GDM1 (cell line): ENCODE results near the gene SKAP1.

Source experiments
- DNase-seq: peaks from one replicate; lab custom pipeline; 2025; lab: John Stamatoyannopoulos, UW

Gene SKAP1

DNA sequence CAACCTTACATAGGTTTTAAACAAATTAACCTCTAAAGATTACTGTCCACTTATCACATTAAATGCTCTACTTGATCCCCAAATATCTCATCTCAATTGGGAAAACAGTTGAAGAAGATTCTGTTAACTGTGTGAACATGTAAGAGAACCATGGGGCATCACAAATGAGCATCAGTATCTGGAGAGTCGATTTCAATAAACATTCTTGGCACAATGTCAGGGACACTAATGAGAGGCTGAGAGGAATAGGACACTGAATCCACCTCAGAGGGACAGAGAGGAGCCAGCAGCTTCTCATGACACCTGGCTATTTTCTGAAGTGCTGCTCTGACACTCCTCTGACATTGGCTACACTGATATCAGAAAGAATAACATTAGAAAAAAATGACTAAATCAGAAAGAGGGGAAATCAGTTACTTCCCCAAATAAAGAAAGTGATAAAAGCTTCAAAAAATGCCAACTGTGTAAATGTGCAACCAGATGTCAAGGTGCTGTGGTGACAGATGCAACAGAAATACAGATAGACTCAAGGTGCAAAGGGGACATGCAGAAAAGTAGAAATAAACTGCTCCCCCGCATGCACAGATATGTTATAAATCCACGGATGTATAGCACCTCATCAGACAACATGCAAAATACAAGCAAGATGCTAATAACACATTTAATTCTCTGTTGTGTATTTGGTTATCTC is 255.0 kb downstream of the SKAP1 start:
- DNase-seq = no peak

DNA sequence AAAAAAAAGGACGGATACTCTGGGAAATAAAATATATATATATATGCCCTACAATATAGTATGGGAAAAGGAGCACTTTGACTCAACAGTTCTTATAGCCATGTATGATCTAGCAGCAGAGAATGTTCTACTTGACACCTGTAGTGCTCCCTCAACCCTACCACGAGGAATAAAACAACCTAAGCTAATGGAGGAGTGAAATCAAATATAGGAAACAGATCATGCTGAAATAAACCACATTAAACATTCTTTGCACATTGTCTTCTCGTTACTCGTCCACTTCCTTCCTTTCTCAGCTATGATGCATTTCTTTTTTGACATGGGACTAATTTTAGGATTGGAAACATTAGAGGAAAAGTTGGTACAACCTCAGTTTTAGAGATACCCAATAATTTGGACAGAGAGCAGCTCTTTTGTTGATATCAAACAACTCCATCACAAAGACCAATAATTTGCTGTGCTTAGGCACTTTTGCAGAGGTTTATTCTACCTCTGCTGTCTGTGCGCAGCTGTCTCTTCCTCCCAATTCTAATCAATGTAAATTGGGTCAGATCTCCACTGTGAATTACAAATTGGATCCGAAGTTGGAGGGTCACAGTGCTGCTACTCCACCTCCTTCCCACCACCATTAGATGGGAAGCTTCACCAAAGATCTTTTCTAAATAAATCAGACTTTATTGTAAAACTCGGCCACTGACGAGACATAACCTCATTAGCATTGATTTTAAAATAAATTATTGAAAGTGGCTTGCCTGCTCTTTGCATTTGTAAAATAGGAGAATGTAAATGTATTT is 256.6 kb downstream of the SKAP1 start:
- no peak for DNase-seq

GRCh38 chr17:48169926-48170325 is 260.1 kb downstream of the SKAP1 start:
- no peak for DNase-seq

- DNase-seq = no peak
Measured at GRCh38 chr17:48163809-48164208, 266.2 kb downstream of the SKAP1 start.

- DNase-seq = no peak
Measured at GRCh38 chr17:48162946-48163506, 267.0 kb downstream of the SKAP1 start.

GRCh38 chr17:48162306-48162934 is 267.6 kb downstream of the SKAP1 start:
- DNase-seq = no peak

DNA sequence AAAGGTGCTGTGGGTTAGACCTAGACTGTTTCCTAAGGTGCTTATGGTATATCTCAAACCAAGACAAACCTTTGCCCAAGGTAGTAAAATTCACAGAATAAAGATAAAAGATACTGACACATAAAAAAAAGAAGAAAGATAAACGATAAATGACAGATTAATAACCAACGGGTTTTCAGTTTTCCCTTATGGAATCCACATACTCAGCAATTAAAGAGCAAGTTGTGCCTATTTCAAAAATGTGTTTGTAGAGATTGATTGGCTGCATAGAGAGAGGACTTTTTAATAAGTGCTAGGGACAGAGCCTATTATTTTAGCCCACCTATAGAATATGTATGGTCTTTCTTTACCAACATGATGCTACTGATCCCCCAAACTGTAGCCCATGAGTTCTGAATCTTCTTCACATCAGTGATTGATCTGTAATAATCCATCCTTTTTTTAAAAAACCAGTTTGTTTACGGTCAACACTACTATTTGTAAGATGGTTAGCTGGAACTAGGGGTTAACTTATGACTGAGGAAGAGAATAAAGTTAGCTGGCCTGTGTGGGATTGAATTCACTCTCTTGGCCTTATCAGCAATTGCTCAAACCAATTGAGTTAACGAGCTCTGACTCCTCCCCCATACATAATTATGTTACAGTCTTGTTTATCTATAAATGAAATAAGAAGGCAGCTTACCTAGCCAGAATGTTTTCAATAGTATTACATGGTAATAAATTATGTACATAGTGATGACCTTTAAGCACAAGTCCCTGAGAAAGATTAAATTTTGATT is 268.7 kb downstream of the SKAP1 start:
- no peak for DNase-seq

DNA sequence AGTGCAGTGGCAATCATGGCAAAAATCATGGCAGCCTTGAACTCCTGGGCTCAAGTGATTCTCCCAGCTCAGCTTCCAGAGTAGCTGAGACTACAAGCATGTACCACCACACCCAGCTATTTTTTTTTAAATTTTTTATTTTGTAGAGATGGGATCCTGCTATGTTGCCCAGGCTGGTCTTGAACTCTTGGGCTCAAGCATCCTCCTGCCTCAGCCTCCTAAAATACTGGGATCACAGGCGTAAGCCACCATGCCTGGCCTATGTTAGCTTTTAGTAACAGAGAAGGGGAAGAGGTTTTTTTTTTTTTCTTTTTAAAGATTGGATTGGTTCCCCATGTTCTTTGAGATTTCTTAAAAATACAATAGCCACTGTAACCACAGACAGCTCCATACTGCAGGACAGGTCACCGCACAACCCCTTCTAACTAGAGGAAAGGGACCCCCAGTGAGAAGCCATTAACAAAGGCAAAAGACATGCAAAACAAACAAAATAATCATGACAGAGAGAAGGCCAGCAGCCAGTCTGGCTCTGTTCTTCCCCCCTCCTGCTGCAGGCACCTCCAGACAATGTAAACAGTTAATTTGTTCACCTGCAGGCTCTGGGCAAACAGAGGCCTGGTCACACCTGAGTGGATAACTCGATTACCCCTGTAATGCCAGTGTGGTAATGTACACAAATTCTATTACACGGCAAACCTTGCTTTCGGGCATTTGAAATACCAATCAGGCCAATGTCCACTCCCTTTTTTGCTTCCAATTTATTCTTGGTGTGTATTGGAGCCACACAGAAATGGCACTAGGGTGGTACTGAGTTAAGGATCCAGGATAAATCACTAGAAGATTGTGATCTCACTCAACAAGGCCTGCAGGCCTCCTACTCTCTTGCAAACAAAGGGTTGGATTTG is 269.6 kb downstream of the SKAP1 start:
- no peak for DNase-seq

DNA sequence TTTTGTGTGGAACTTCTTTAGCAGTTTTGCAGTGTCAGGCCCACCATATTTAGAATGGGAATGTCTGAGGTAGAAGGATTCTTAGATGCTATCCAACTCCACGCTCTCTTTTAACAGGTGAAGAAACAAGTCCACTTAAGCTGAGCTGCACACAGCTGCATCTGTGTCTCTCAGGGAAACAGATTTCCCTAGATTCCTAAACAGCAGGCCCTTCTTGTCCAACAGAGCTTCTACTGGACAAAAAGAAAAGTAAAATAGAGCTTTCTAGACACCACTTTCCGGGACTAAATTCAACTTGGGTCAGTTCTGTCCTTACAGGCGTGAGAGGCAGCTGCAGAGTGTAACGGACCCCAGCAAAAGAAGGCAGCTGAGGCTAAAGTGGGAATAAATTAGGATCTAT is 270.8 kb downstream of the SKAP1 start:
- no peak for DNase-seq

GRCh38 chr17:48155889-48156611 is 274.0 kb downstream of the SKAP1 start:
- DNase-seq = no peak

- no peak for DNase-seq
Measured at GRCh38 chr17:48153691-48154358, 276.2 kb downstream of the SKAP1 start.

DNA sequence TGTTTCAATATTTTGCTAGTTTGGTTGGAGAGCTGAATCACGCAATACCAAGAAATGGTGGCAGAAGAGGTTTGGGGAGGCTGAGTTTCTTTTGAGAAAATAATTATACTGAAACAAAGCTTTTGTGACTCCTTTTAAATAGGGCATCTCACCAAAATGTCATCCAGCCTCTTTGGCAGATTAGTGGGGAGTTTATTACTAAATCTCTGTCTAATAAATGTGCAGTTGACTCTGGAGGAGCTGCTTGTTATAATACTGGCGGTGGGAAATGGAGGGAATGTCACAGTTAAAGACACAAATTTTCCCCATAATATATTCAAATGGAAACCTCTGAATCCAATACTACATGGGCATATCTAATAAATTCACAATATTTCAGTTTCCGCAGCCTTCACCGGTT is 277.7 kb downstream of the SKAP1 start:
- no peak for DNase-seq

DNA sequence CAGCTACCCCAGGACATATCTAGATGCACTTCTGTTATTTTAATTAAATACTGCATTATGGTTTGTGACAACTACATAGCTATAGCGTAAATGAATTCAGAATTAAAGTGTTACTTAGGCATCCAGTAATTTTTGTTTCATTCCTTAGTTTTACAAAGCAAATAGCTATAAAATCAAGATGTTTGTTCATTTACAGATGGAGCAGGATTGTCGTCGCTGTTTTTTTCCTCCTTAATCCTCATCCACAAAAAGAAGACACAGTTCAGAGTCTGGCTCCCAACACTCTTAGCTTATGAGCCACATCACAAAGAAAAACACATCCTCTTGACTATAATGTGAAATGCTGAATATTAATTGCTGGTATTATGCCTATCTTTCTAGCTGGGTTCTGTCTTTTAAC is 278.8 kb downstream of the SKAP1 start:
- no peak for DNase-seq

- DNase-seq = no peak
Measured at GRCh38 chr17:48150597-48151001, 279.4 kb downstream of the SKAP1 start.

GRCh38 chr17:48149787-48150463 is 280.1 kb downstream of the SKAP1 start:
- no peak for DNase-seq

- DNase-seq = no peak
Measured at GRCh38 chr17:48148854-48149786, 280.9 kb downstream of the SKAP1 start.

GRCh38 chr17:48148029-48148770 is 281.8 kb downstream of the SKAP1 start:
- DNase-seq = no peak
